Measurements from ENCODE around the gene H19. TPM values are rescaled to one million over a fixed set of nuclear protein-coding genes. Genes with fewer than 3 reads are reported as not detected.

The H19 gene
- total RNA-seq, 1 experiment from 2014 or later = 152 TPM

- POLR2A ChIA-PET = no interaction called here
- no peak for TF ChIP-seq CTCF (IDR thresholded peaks at IDR 0.05; ENCODE audit: unreplicated experiment)
- no peaks in the 10 kb centered on the region for H3K9me3 Mint-ChIP-seq (ENCODE audit: unreplicated experiment)
- H3K27ac Mint-ChIP-seq (ENCODE audit: low read depth, unreplicated experiment) = no peak overlapping the region
- no peaks in the 10 kb centered on the region for H3K27me3 Mint-ChIP-seq (ENCODE audit: insufficient read depth, unreplicated experiment)
- no peak for DNase-seq (ENCODE audit: unreplicated experiment)
- intact Hi-C loops (cut with micrococcal nuclease) = no loop called here
- H3K4me1 Mint-ChIP-seq (ENCODE audit: insufficient read depth, unreplicated experiment) = no peaks in the 10 kb centered on the region
- BruUV-seq (replicated peaks) = no TSS peak
- no peaks in the 10 kb centered on the region for H3K36me3 Mint-ChIP-seq (ENCODE audit: insufficient read depth, unreplicated experiment)
- CTCF ChIA-PET = no interaction called here
- H3K4me3 Mint-ChIP-seq (ENCODE audit: unreplicated experiment) = no peak overlapping the region
Observed at GRCh38 chr11:1988174-1988573, 9.5 kb downstream of the H19 start.

- H3K27me3 Mint-ChIP-seq (ENCODE audit: insufficient read depth, unreplicated experiment) = no peaks in the 10 kb centered on the region
- intact Hi-C loops (cut with micrococcal nuclease) = no loop called here
- no peak for TF ChIP-seq CTCF (IDR thresholded peaks at IDR 0.05; ENCODE audit: unreplicated experiment)
- POLR2A ChIA-PET = no interaction called here
- H3K4me1 Mint-ChIP-seq (ENCODE audit: insufficient read depth, unreplicated experiment) = no peaks in the 10 kb centered on the region
- H3K4me3 Mint-ChIP-seq (ENCODE audit: unreplicated experiment) = no peak overlapping the region
- H3K36me3 Mint-ChIP-seq (ENCODE audit: insufficient read depth, unreplicated experiment) = no peaks in the 10 kb centered on the region
- no peaks in the 10 kb centered on the region for H3K9me3 Mint-ChIP-seq (ENCODE audit: unreplicated experiment)
- CTCF ChIA-PET = interaction anchor here (1.3 kb wide), 1 partner anchor 12 kb away, joined by 3 read pairs; no protein-coding TSS in a partner anchor
- no peak overlapping the region for H3K27ac Mint-ChIP-seq (ENCODE audit: low read depth, unreplicated experiment)
- no TSS peak for BruUV-seq (replicated peaks)
- DNase-seq (ENCODE audit: unreplicated experiment) = no peak
Observed at GRCh38 chr11:1987024-1987423, 10.6 kb downstream of the H19 start.

- intact Hi-C loops (cut with micrococcal nuclease) = no loop called here
- no peak for DNase-seq (ENCODE audit: unreplicated experiment)
- Mint-ChIP-seq H3K27ac (ENCODE audit: low read depth, unreplicated experiment) (no peak overlapping the region), H3K4me3 (ENCODE audit: unreplicated experiment) (no peak overlapping the region), H3K4me1 (ENCODE audit: insufficient read depth, unreplicated experiment) (no peaks in the 10 kb centered on the region), H3K9me3 (ENCODE audit: unreplicated experiment) (no peaks in the 10 kb centered on the region), H3K36me3 (ENCODE audit: insufficient read depth, unreplicated experiment) (no peaks in the 10 kb centered on the region), H3K27me3 (ENCODE audit: insufficient read depth, unreplicated experiment) (no peaks in the 10 kb centered on the region)
- no peak for TF ChIP-seq CTCF (IDR thresholded peaks at IDR 0.05; ENCODE audit: unreplicated experiment)
- POLR2A ChIA-PET = no interaction called here
- CTCF ChIA-PET = interaction anchor here (1.1 to 1.8 kb wide), 2 partner anchors 29 to 167 kb away, joined by 3 to 10 read pairs; no protein-coding TSS in a partner anchor
- no TSS peak for BruUV-seq (replicated peaks)
Observed at GRCh38 chr11:1983601-1983961, 14.1 kb downstream of the H19 start.

GRCh38 chr11:1982873-1983600 lies 14.6 kb downstream of the H19 start:
- no TSS peak for BruUV-seq (replicated peaks)
- intact Hi-C loops (cut with micrococcal nuclease) = no loop called here
- no peak for DNase-seq (ENCODE audit: unreplicated experiment)
- no peak for TF ChIP-seq CTCF (IDR thresholded peaks at IDR 0.05; ENCODE audit: unreplicated experiment)
- no peaks in the 10 kb centered on the region for H3K4me1 Mint-ChIP-seq (ENCODE audit: insufficient read depth, unreplicated experiment)
- no peak overlapping the region for H3K27ac Mint-ChIP-seq (ENCODE audit: low read depth, unreplicated experiment)
- H3K9me3 Mint-ChIP-seq (ENCODE audit: unreplicated experiment) = no peaks in the 10 kb centered on the region
- CTCF ChIA-PET = interaction anchor here (1.6 kb wide), 1 partner anchor 289 kb away, joined by 6 read pairs; no protein-coding TSS in a partner anchor
- H3K4me3 Mint-ChIP-seq (ENCODE audit: unreplicated experiment) = no peak overlapping the region
- H3K27me3 Mint-ChIP-seq (ENCODE audit: insufficient read depth, unreplicated experiment) = no peaks in the 10 kb centered on the region
- POLR2A ChIA-PET = no interaction called here
- H3K36me3 Mint-ChIP-seq (ENCODE audit: insufficient read depth, unreplicated experiment) = no peaks in the 10 kb centered on the region

Measured in MCF 10A (cell line).